Inflammatory macrophage treated with lipopolysaccharide for 1 hour (primary cell): ENCODE data around the gene PON3.

Experiments used
- DNase-seq, 2 donors: peaks; one replicate each; pipeline ENCODE4 v3.0.0-alpha.2; 2020 to 2022

PON3 gene

DNA sequence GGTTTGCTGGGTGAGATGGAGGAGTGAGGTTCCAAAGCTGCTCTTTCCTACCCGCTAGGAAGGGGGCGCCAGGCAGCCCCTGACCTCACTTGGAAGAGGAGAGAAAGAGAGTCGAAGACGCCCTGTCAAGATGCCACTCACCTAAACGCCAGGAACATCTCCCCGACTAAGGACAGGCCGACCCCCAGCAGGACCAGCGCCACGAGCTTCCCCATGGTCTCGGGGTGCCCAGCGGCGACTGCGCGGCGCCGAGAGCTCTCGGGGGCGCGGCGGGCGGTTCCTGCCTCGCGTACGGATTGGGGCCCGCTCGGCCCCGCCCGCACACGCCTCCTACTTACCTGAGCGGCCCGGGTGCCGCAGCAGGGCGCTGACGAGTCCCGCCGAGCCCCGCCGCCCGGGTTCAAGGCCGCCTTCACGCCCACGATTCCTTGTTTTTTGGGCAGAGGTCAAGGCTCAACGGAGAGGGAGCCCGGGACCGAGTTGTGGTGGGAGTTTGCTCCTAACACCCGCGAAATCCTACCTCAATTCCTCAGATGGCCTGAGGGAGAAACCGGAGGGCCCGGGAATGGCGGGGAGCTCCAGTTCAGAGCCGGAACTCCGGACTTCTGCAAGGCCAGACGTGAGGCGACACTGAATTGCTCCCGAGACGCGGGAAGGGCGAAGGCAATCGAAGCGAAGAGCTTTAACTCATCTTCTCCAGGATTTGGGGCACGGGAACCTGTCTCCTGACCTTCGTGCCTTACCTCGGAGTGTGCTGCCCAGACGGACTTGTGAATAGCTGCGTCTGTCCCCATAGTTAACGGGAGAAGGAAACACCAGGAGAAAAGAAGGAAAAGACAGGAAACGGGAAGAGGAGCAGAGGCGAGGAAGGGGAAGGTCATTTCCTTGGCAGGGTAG lies at the start of gene PON3:
PON3 (minus strand) TSS at position 240 of the 897 bp plus-strand sequence; CDS start at position 215, 25 bp downstream.
- peak in 1 of 2 donors; percentile 8 for DNase-seq

DNA sequence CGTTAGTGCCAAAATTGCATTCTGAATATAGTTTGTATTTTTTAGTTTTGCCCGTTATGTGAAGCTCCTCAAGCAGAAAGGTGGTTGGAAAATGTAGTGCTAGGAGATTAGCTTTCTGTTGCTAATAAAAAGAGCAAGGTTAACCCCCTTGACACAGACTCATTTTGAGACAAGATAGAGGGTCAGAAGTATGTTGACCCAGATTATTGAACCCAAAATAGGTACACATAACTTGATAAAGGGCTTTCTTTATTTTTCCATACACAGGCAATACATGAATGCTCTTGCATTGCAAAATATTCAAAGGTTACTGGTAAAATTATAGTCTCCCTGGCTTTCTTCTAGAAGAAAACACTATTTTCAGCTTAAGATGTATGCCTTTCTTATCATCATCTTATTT lies 48.6 kb upstream of the PON3 start:
- DNase-seq = no peak

DNA sequence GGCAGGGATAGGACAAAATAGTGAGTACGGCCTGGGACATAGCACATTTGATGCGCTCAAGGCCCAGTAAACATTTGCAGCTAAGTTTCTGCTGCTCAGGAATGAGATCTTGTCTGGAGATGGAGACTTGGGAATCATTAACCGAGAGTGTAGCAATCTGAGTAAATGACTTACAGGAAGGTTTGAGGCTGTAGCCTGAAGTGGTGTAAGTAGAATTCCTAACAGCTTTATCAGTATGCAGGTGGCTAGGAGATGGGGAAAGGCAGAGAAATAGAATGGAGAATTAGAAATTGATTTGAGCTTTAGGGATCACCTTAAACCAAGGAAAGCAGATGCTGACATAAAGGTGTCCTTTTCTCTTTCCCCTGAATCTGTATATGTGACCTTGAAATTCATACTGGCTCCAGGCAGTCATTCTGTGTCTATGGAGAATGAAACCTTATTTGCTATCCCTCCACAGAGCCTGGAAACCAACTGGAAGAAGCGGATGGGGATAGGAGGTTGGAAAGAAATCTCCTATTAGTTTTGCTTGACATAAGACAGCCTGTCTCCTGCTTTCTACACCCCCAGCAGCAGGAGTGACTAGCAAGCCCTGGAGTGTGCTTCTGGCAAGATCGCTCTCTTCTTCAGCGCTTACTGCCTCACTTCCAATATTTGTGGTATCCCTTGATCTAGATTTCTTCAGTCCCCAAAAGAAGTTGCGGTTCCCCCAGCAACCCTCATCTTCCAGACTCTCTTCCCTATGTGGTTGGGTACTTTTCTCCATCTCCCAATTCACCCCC lies 45.1 kb upstream of the PON3 start:
- DNase-seq = no peak

DNA sequence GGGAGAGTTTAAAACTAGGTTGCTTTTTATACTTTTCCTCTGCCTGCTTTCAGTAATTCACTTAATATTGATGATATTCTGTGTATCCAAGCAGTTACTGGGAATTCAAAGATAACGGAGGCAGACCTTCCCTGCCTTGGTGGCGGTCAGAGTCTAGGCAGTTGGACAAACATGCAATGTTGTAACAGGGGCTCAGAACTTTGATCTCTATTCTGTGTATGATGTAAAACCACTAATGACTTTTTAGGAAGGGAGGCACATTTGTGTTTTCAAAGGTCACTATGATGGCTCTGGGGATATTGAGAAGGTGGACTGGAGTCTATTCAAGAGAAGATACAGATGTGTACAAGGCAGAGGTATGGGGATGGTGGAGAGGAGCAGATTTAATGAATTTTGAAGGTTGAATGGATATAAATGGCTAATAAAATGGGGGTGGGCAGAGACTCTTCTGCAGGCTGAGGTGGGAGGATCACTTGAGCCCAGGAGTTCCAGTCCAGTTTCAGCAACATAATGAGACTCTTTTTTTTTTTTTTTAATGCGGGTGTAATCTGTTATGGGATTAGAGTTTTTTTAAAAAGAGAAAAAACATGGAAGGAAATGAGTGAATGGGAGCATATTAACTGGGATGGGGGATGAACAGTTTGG lies 44.3 kb upstream of the PON3 start:
- no peak for DNase-seq

DNA sequence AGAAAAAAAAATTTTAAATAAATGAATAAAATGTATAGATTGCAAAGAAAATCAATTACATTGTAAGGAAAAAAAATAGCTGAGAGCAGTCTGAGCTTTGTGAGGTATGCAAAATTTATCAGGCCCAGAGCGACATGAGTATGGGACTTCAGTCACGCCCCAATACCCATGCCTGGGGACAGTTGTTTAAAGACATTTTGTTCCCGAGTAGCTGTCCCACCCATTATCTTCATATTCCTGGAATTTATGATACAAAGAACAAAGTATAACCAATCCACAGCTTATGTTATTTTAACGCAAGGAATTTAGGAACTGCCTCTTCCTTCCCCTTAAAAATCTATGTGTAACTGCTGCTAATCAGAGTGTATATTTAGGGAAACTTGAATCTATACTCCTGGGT lies 40.2 kb upstream of the PON3 start:
- no peak for DNase-seq

DNA sequence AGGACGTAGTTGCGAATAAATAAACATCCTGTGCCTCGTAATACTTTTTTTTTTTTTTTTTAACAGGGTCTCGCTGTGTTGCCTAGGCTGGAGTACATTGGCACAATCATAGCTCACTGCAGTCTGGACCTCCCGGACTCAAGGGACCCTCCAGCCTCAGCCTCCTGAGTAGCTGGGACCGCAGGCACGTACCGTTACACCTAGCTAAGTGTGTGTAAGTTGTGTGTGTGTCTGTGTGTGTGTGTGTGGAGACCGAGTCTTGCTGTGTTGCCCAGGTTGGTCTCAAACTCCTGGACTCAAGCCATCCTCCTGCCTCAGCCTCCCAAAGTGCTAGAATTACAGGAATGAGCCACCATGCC lies 39.2 kb upstream of the PON3 start:
- DNase-seq = no peak

DNA sequence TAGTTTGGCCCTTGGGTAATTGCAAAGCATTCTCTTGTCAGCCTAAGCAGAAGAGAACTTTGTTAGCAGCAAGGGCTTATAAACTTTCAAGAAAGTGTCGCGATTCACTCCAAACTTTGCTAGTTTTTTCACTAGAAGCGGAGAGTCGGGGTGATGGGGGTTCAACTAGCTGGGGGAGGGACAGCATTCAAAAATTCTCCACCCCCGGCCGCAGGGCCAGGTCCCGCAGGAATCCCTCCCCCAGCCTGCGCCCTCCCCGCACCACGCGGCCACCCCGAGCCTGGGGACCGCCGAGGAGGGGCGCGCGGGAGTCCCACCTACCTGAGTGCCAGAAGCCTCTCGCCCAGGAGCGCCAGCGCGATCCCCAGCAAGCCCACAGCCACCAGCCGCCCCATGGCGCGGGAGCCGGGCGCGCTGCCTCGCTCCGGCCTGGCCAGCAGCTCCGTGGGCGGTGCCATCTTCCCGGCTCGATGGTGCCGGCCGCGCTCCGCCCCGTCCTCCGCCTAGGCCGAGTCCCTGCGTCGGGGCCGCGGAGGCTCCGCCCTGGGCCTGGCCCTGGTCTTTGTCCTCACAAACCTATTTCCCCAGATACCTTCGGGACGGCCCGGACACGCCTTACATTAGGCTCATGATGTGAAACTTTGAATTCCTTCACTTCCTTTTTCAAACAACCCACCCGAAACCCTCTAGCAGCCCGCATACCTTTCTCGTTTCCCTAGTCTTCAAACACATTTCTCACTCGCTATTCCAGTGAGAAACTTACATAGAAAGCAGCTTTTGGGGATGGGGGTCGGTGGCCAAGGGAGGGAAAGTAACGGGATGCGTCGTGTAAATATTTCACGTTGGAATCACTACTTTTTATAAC lies 38.6 kb upstream of the PON3 start, which contains the start of gene PON2:
PON2 (minus strand) TSS at position 472 of the 865 bp plus-strand sequence; CDS start at position 395, 77 bp downstream.
- peak; percentile 63 to 73 for DNase-seq

DNA sequence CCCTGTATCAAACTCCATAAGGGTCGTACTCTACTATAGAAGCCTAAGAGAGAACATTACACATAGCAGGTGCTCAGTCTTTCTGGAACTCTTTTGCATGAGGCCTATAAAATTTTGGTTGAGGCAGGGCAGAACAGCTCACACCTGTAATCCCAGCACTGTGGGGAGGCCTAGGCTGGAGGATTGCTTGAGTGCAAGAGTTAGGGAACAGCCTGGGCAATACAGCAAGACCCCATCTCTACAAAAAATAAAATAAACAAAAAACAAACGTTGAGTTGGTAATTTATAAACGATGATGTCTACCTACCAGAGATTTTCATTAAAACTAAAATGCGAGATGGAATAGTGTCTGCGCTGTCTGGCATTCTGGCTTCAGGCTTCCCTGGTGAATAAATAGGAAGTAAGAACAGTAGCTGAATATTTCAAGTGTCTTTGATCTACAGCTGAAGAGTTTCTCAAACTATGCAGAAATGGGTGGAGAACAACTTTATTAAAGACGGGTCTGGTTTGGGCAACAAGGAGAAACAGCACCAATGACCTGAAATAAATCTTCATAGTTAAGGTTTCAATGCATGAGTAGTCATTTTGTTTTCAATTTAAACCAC lies 37.9 kb upstream of the PON3 start:
- DNase-seq = peak in 1 of 2 donors; percentile 5

DNA sequence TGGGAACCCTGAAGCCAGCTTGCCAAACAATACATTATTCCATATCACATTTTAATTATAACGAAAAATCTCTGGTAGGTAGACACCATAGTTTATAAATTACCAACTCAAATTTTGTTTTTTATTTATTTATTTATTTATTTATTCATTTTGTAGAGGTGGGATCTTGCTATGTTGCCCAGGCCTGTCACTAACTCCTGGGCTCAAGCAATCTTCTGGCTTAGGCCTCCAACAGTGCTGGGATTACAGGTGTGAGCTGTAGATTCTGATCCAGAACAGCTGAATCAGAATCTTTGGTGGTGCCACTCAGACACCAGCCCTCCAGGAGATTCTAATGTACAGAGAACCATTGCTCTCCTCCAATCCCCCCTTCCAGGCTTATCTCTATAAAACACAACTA lies 37.0 kb upstream of the PON3 start:
- DNase-seq = no peak

DNA sequence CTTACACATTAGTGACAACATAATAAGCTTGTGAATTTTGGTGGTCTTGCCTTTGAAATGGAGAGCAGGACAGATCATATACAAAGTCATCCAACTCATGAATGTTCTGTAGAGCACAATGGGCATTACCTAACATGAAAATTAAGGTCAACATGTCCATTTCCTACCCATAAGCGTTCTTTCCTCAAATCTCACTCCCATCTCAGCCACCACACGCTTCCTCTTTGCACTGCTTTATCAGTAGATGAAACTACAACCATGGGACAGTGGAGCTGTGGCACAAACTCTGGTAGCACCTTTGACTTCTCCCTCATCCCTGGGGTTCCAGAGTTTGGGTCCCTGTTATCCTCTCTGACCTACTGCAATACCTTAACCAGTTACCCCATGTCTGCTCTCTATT lies 36.4 kb upstream of the PON3 start:
- DNase-seq = no peak

DNA sequence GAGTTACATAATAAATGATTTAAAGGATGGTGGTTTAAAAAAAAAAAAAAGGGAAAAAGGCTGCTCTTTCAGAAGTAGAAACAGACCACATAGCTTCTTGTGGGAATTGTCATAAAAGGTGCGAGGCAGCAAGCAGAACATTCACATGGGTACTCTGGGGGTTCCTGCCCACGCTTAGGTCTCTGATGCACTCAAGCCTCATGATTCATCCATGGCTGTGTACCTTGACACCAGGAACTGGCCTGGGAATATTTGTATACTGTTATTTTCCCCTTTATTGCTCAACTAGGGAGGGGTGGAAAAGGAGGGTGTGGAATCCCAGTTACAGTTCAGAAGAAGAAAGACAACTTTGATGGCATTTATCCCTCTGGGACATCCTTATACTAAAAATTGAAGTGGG lies 34.7 kb upstream of the PON3 start:
- no peak for DNase-seq

DNA sequence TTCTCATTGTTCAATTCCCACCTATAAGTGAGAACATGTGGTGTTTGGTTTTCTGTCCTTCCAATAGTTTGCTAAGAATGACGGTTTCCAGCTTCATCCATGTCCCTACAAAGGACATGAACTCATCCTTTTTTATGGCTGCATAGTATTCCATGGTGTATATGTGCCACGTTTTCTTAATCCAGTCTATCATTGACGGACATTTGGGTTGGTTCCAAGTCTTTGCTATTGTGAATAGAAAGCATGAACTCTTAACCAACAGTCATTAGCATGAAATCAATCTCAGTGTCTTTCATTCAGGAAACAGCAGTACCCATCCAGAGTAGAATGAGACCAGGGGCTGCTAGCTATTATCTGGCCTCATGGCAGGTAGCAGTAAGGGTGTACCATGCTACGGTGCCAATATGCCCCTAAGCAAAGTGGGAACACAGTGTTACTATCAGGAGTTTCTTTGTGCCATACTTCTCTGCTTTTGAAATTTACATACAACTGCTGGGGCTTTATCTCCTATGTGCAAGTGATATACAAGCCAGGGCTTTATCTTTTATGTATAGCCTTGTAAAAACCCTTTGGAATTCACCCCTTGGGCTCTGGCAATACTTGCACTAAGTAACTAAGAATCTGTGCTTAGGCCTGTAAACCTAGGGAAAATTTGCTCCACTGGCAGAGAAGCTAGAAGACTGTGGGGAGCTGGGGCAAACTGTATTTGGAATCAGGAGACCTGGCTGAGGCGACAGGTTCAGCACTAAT lies 33.2 kb upstream of the PON3 start:
- no peak for DNase-seq

DNA sequence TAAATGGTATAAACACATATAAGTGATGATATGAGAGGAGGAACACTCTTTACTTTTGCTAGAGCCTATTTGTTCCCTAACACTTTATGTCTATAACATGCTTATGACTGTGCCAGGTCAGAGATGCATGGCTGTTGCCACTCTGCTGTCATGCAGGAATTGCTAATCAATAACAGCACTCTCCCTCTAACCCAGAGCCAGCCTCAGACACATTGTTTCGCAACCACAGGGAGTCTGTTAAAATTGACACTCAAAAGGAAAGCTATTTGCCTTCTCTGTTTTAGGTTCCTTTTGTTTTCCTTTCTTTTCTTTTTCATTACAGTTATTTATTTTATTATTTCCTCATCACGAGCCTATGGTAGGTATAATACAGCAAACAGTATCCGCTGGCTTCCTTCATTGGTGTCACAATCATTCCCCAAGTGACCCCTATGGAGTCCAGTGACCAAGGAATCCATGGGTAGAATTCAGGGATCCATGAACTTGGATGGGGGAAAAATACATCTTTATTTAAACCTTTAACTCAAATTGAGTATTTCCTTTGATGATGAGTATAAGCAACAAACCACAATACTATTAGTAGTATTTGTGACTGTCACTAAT lies 31.8 kb upstream of the PON3 start:
- no peak for DNase-seq

DNA sequence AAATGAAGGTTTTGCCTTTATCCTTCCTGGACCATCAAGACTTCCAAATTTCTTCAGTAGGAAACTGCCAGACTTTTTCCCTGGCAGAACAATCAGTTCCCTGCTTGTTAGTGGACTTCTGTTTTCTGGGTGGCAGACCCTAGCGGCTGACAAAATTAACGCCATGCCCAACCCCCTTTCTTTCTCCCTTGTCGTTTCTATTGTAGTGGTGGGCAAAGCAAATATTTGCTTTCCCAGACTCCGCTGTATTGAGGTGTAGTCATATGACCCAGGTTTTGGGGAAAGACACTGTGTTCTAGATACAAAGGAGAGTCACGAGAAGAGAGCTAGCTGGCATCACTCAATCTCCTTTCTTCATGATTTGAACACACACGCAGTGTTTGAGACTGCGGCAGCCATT lies 31.0 kb upstream of the PON3 start:
- DNase-seq = no peak

DNA sequence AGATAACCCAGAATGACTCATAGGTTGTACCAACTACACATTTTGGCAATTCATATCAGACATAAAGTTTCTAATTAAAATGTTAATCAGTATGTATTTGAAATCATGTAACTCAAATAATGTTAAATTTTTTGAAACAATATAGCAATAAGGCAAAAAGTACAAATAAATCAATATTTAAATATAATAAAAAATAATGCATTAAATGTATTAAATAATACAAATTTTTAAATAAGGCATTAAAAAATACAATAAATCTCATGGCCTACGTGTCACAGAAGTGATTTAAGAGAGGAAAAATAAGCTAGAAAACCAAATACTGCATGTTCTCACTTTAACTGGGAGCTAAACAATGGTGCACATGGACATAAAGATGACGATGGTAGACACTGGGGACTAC lies 29.5 kb upstream of the PON3 start:
- no peak for DNase-seq

DNA sequence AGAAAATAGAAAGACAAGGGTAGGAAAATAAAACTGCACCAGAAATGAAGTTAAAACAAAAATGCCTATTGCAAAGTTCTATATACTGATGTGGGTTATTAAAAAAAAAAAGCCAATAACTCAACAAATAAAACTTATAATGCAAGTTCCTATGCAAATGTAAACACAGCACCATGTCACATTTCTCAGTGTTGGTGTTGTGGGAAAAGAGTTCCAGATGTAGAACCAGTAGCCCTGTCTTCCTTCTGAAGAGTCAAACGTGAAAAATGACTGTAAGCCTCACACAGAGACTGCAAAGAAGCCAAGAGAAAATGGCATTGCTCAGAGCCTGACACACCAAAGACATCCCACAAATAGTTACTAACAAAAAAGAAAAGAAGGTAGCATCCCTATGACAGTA lies 28.5 kb upstream of the PON3 start:
- no peak for DNase-seq

DNA sequence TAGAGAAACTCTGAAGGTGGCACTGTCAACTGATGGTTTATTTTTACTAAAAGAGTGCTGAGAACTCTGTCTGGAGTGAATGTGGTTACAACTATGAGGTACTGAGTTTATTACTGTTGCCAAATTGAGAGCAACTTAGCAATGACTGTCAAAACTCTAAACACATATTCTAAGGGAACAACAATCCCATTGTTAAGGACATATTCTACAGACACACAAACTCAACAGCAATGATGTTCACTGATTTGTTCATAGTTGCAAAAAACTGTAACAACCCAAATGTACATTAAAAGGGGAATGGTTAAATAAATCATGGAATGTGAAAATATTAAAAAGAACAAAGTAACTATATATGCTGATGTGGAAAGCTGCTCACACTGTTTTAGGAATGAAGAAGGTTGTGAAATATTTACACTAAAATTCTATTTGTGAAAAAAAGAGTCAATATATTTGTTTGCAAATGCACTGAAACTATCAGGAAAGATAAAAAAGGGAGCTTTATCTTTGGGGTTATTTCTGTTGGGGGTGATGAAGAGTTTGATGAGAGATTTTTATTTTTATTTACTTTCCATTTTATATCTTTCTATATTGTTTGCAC lies 25.8 kb upstream of the PON3 start:
- no peak for DNase-seq

DNA sequence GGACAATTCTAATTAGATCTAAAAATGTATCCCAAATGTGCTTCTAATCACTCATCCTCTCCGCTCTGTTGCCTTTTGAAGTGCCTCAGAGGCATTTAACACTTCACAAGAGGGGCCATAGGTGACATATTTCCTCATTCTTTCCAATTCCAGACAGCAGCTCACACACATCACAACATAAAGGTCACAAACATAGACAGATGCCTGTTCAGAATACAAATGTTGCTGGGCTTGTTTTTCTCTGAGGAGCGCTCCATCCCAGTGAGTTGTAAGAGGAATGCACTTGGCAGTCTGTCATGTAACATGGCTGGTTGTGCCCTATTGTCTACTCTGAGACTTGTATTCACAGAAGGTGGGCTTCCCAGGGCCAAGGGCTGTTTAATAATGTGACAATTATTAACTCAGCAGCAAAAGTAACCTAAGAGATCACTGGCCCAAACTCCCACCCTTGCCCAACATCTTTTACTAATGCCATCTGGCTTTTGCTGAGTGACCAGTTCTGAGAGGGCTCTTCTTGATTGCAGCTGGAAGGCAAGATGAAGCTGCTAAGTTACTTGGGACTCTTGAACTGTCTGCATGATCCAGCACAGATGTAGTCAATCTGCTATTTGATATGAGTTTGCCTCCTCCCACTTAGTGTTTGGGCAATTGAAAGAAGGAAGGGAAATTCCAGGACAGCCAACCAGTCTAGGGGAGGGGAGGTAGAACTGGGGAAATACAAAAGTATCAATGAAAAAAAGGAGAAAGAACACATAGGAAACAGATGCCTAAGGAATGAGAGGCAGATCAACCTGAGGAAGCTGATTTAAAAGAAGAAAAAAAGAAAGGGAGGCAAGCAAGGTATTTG lies 25.0 kb upstream of the PON3 start:
- no peak for DNase-seq

DNA sequence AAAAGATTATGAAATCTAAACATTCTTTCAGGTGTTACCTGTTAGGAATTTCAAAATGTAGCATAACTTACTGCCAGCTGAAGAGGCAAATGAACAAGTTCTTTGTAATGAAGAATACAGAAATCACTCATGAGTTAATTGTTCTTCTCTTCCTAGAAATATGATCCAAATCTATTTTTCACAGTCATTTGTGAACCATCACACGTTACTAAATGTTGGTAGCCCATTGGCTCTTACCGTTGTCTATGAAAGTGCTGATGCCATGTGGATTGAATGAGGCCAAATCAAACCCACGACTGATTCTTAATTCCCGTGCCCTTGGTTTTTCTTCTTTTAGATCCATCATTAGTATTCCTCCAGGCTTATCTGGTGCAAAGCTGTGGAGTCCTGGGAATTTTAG lies 15.9 kb upstream of the PON3 start:
- DNase-seq = no peak

DNA sequence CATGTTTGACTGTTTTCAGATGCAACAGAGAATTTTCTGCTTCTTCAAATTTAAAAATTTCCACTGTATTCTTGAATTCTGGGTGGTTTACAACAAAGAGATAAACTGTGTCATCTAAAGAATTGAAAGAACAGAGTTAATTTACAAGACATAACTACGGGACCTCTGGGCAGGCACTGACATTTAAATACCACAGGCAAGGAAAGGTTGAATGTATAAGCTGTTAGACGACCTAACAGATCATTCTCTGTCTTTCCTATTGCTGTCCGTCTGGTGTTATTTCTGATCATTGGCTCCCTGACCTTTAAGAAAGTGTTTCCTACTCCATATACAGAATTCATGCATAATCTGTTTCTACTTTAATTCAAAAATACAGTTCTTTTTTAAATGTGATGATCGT lies 15.5 kb upstream of the PON3 start:
- no peak for DNase-seq
